HUES64 (cell line): Measurements from ENCODE around the gene MAMSTR.
A peak's percentile ranks its signal among the peaks of the same experiment; 100 is the strongest.

ENCODE experiments used
- H3K27ac ChIP-seq: 2 replicates; pipeline ENCODE4 v1.7.0; 2013; ENCODE audit warnings: low read depth, low read length, inconsistent platforms
- H3K27me3 ChIP-seq: 2 replicates; pipeline ENCODE4 v1.6.1; 2013; ENCODE audit warnings: mild to moderate bottlenecking, low read length; ENCODE audit not compliant: insufficient read depth
- H3K36me3 ChIP-seq: 2 replicates; pipeline ENCODE4 v1.6.1; 2013; ENCODE audit warnings: mild to moderate bottlenecking, low read length; ENCODE audit not compliant: insufficient read depth
- H3K4me1 ChIP-seq: 2 replicates; pipeline ENCODE4 v1.6.1; 2013; ENCODE audit warnings: mild to moderate bottlenecking, low read length, moderate library complexity; ENCODE audit not compliant: insufficient read depth
- H3K4me3 ChIP-seq: 2 replicates; pipeline ENCODE4 v1.5.1; 2013; ENCODE audit warnings: mild to moderate bottlenecking, low read length, moderate library complexity
- H3K9ac ChIP-seq: 2 replicates; pipeline ENCODE4 v1.6.1; 2013; ENCODE audit warnings: mild to moderate bottlenecking, low read depth, low read length
- H3K9me3 ChIP-seq: 2 replicates; pipeline ENCODE4 v1.6.1; 2013; ENCODE audit warnings: low read depth, low read length; ENCODE audit not compliant: insufficient read depth
- WGBS: fragments of 150-250, 120-280 bp; methylation state at CpG from one replicate; pipeline ENCODE4 v1.1.7; 2013; ENCODE audit warnings: missing lambda C conversion rate; 5-methylcytosine and 5-hydroxymethylcytosine counted together

The MAMSTR gene

GRCh38 chr19:48742096-48742495 is 22.6 kb upstream of the MAMSTR start:
- no peak overlapping the region for H3K9ac ChIP-seq

GRCh38 chr19:48741129-48741999 is 21.8 kb upstream of the MAMSTR start:
- H3K27ac ChIP-seq = no peak overlapping the region

More at GRCh38 chr19:48742096-48742495, 22.6 kb upstream of the MAMSTR start:
- Histone ChIP-seq H3K27me3 (peaks cover 18% of the 10 kb centered on the region), H3K4me1 (peaks cover 15% of the 10 kb centered on the region; the same call in 1 of the 2 replicates), H3K27ac (no peak overlapping the region), H3K9me3 (no peaks in the 10 kb centered on the region), H3K36me3 (no peaks in the 10 kb centered on the region), H3K4me3 (no peak overlapping the region)
- 95% methylated on average over 11 of the region's 11 CpGs for WGBS

GRCh38 chr19:48740164-48740972 is 20.8 kb upstream of the MAMSTR start, which contains the start of gene RASIP1:
TSS of gene RASIP1 (minus strand) at chr19:48740610. CDS start at chr19:48740282, 328 bp downstream.
- peaks cover 18% of the 10 kb centered on the region for H3K27me3 ChIP-seq
- 76% methylated on average over 27 of the region's 27 CpGs for WGBS
- H3K36me3 ChIP-seq = no peaks in the 10 kb centered on the region
- no peaks in the 10 kb centered on the region for H3K9me3 ChIP-seq
- H3K27ac ChIP-seq = no peak within 1 kb of the TSS
- peak within 1 kb of the TSS; percentile 69 for H3K4me3 ChIP-seq
- H3K9ac ChIP-seq = 0 out of 2 replicates have a peak within 1 kb of the TSS, but pooled peaks have one; percentile 21
- peaks cover 12% of the 10 kb centered on the region; the same call in 1 of the 2 replicates for H3K4me1 ChIP-seq

More at GRCh38 chr19:48741129-48741999, 21.8 kb upstream of the MAMSTR start:
- Histone ChIP-seq H3K4me3 (peak overlapping the region; percentile 39), H3K4me1 (peaks cover 15% of the 10 kb centered on the region; the same call in 1 of the 2 replicates), H3K36me3 (no peaks in the 10 kb centered on the region), H3K9me3 (no peaks in the 10 kb centered on the region), H3K9ac (no peak overlapping the region), H3K27me3 (peaks cover 18% of the 10 kb centered on the region)
- 66% methylated on average over 35 of the region's 35 CpGs for WGBS

- 0 out of 2 replicates have a peak overlapping the region, but pooled peaks have one; percentile 21 for H3K9ac ChIP-seq
- peak overlapping the region; percentile 69 for H3K4me3 ChIP-seq
- no peaks in the 10 kb centered on the region for H3K9me3 ChIP-seq
- no peak overlapping the region for H3K27ac ChIP-seq
- H3K36me3 ChIP-seq = no peaks in the 10 kb centered on the region
- 13% methylated on average over 51 of the region's 51 CpGs for WGBS
- peaks cover 18% of the 10 kb centered on the region for H3K27me3 ChIP-seq
- H3K4me1 ChIP-seq = 0 out of 2 replicates have a peak, but pooled peaks cover 12% of the 10 kb centered on the region
Observed at GRCh38 chr19:48739404-48740163, 20.1 kb upstream of the MAMSTR start.

GRCh38 chr19:48738557-48739403 is 19.3 kb upstream of the MAMSTR start:
- H3K27me3 ChIP-seq = peaks cover 18% of the 10 kb centered on the region
- H3K27ac ChIP-seq = no peak overlapping the region
- H3K36me3 ChIP-seq = no peaks in the 10 kb centered on the region
- no peaks in the 10 kb centered on the region for H3K9me3 ChIP-seq
- 0 out of 2 replicates have a peak, but pooled peaks cover 12% of the 10 kb centered on the region for H3K4me1 ChIP-seq
- H3K4me3 ChIP-seq = peak overlapping the region; percentile 69
- H3K9ac ChIP-seq = 0 out of 2 replicates have a peak overlapping the region, but pooled peaks have one; percentile 21
- WGBS = 2% methylated on average over 95 of the region's 96 CpGs

- H3K9ac ChIP-seq = no peak overlapping the region
- 83% methylated on average over 22 of the region's 22 CpGs for WGBS
- 0 out of 2 replicates have a peak, but pooled peaks cover 12% of the 10 kb centered on the region for H3K4me1 ChIP-seq
- no peaks in the 10 kb centered on the region for H3K9me3 ChIP-seq
- H3K4me3 ChIP-seq = peak overlapping the region; percentile 4; the same call in 1 of the 2 replicates
- peaks cover 18% of the 10 kb centered on the region for H3K27me3 ChIP-seq
- H3K27ac ChIP-seq = no peak overlapping the region
- no peaks in the 10 kb centered on the region for H3K36me3 ChIP-seq
Observed at GRCh38 chr19:48737360-48737998, 18.0 kb upstream of the MAMSTR start.

GRCh38 chr19:48735031-48735615 is 15.6 kb upstream of the MAMSTR start:
- Histone ChIP-seq H3K9ac (peak overlapping the region; percentile 43), H3K27ac (peak overlapping the region; percentile 47; the same call in 1 of the 2 replicates), H3K9me3 (no peaks in the 10 kb centered on the region), H3K4me3 (peak overlapping the region; percentile 62), H3K36me3 (no peaks in the 10 kb centered on the region), H3K4me1 (0 out of 2 replicates have a peak, but pooled peaks cover 3% of the 10 kb centered on the region), H3K27me3 (peaks cover 12% of the 10 kb centered on the region)
- WGBS = 1% methylated on average over 38 of the region's 38 CpGs

- peaks cover 7% of the 10 kb centered on the region for H3K27me3 ChIP-seq
- H3K4me3 ChIP-seq = peak overlapping the region; percentile 62
- 93% methylated on average over 9 of the region's 9 CpGs for WGBS
Observed at GRCh38 chr19:48734625-48735024, 15.1 kb upstream of the MAMSTR start.

GRCh38 chr19:48731452-48731851 is 11.9 kb upstream of the MAMSTR start:
- no peak overlapping the region for H3K9ac ChIP-seq
- no peaks in the 10 kb centered on the region for H3K4me1 ChIP-seq
- no peaks in the 10 kb centered on the region for H3K36me3 ChIP-seq
- H3K4me3 ChIP-seq = no peak overlapping the region
- H3K27me3 ChIP-seq = no peaks in the 10 kb centered on the region
- H3K9me3 ChIP-seq = no peaks in the 10 kb centered on the region
- no peak overlapping the region for H3K27ac ChIP-seq
- whole genome bisulfite sequencing = 91% methylated on average over 4 of the region's 4 CpGs

More at GRCh38 chr19:48734625-48735024, 15.1 kb upstream of the MAMSTR start:
- Histone ChIP-seq H3K9me3 (no peaks in the 10 kb centered on the region), H3K4me1 (no peaks in the 10 kb centered on the region), H3K9ac (no peak overlapping the region), H3K36me3 (no peaks in the 10 kb centered on the region), H3K27ac (no peak overlapping the region)
